BJ (cell line): ENCODE data around the gene WASL. TPM values are rescaled to one million over a fixed set of nuclear protein-coding genes. Genes with fewer than 3 reads are reported as not detected.

Source experiments
- CTCF ChIA-PET: fragments of 350-600 bp; formaldehyde crosslinking; extraction: SDS; loops from one replicate; lab custom pipeline; 2021; ENCODE audit warnings: antibody characterized with exemption, inconsistent platforms; lab: Yijun Ruan, JAX
- POLR2A ChIA-PET: fragments of 300-600 bp; sonication (Branson Sonifier 250); formaldehyde crosslinking; extraction: SDS; loops from one replicate; lab custom pipeline; 2021; ENCODE audit warnings: antibody characterized with exemption; lab: Charles Lee
- DNase-seq: peaks from one replicate; pipeline ENCODE4 v3.0.0-alpha.2; 2011; ENCODE audit warnings: low read depth
- H3K27me3 ChIP-seq: 2 replicates; pipeline ENCODE4 v1.6.0; 2011; ENCODE audit warnings: low read length; ENCODE audit not compliant: control insufficient read depth, insufficient read depth
- H3K36me3 ChIP-seq: 2 replicates; pipeline ENCODE4 v1.5.1; 2011; ENCODE audit warnings: low read length; ENCODE audit not compliant: control insufficient read depth, insufficient read depth
- H3K4me3 ChIP-seq: 2 replicates; pipeline ENCODE4 v1.5.1; 2011; ENCODE audit warnings: low read depth, mild to moderate bottlenecking, control low read depth, low read length
- polyA plus RNA-seq: library from polyadenylated mRNA; depleted of rRNA; stranded (reverse); fragments of >200 nt; gene quantifications from 2 replicates; pipeline ENCODE4 v1.2.3, GENCODE V29; 2011
- TF ChIP-seq, protein P1 (sequence below): IDR thresholded peaks from 2 replicates; pipeline ENCODE4 v1.5.1; 2011; ENCODE audit warnings: low read depth, mild to moderate bottlenecking, control low read depth, inconsistent platforms, low read length, moderate library complexity; ENCODE audit not compliant: insufficient read depth

WASL gene
- polyA plus RNA-seq, 1 experiment = 4.0 TPM

DNA sequence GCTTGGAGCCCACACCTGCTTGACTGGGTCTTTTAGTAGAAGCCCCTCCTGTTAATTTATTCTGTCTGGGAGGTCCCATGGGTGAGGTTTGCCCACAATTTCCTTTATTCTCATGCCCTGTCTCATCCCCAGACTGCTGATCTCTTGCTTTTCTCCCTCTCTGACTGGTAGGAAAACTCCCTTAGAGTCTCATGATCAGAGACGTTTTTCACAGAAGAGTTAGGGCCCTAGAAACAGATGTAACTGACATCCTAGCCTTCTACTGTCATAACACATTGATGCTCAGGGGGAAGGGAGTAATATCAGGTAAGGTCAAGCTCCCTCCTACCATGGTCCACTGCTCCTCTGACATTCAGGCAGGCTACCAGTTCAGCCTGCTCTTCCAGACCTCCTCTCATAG lies 43.7 kb upstream of the WASL start:
- ChIA-PET POLR2A (no interaction called here), CTCF (no interaction called here)
- H3K36me3 ChIP-seq = no peaks in the 10 kb centered on the region
- no peak for DNase-seq
- no peaks in the 10 kb centered on the region for H3K27me3 ChIP-seq
- TF ChIP-seq, protein P1, sequence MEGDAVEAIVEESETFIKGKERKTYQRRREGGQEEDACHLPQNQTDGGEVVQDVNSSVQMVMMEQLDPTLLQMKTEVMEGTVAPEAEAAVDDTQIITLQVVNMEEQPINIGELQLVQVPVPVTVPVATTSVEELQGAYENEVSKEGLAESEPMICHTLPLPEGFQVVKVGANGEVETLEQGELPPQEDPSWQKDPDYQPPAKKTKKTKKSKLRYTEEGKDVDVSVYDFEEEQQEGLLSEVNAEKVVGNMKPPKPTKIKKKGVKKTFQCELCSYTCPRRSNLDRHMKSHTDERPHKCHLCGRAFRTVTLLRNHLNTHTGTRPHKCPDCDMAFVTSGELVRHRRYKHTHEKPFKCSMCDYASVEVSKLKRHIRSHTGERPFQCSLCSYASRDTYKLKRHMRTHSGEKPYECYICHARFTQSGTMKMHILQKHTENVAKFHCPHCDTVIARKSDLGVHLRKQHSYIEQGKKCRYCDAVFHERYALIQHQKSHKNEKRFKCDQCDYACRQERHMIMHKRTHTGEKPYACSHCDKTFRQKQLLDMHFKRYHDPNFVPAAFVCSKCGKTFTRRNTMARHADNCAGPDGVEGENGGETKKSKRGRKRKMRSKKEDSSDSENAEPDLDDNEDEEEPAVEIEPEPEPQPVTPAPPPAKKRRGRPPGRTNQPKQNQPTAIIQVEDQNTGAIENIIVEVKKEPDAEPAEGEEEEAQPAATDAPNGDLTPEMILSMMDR = no peak
- H3K4me3 ChIP-seq = no peak overlapping the region

DNA sequence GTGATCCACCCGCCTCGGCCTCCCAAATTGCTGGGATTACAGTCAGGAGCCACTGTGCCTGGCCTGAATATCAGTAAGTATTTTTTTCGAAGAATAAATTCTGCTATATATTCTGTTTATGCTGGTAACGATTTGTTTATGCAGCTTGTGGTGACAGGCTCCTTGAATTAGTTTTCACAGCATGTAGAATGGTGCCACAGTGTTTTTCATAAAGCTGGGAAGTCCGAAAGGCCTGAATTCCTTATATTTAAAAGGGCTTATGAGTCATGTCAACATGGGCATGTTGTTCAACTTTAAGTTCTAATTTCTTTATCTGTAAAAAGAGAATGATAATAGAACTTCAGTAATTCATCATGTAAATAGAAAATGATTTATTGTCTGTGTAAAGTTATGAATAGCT lies 42.2 kb upstream of the WASL start:
- CTCF ChIA-PET = interaction anchor here (1.4 kb wide), 1 partner anchor 12 kb away, joined by 4 read pairs; no protein-coding TSS in a partner anchor
- DNase-seq = no peak
- POLR2A ChIA-PET = no interaction called here
- Histone ChIP-seq H3K4me3 (no peak overlapping the region), H3K27me3 (no peaks in the 10 kb centered on the region), H3K36me3 (no peaks in the 10 kb centered on the region)
- TF ChIP-seq, protein P1 = no peak

GRCh38 chr7:123789817-123790216 lies 41.0 kb upstream of the WASL start:
- no peak for DNase-seq
- Histone ChIP-seq H3K4me3 (no peak overlapping the region), H3K36me3 (no peaks in the 10 kb centered on the region), H3K27me3 (no peaks in the 10 kb centered on the region)
- ChIA-PET POLR2A (no interaction called here), CTCF (no interaction called here)
- TF ChIP-seq, protein P1 = no peak

GRCh38 chr7:123789206-123789784 lies 40.5 kb upstream of the WASL start:
- CTCF ChIA-PET = no interaction called here
- TF ChIP-seq, protein P1 = no peak
- POLR2A ChIA-PET = no interaction called here

GRCh38 chr7:123788584-123788983 lies 39.8 kb upstream of the WASL start:
- CTCF ChIA-PET = interaction anchor here (0.6 to 1.2 kb wide), 2 partner anchors 9 to 68 kb away, joined by 3 to 5 read pairs; no protein-coding TSS in a partner anchor

More at GRCh38 chr7:123789206-123789784, 40.5 kb upstream of the WASL start:
- Histone ChIP-seq H3K4me3 (no peak overlapping the region), H3K27me3 (no peaks in the 10 kb centered on the region), H3K36me3 (no peaks in the 10 kb centered on the region)
- DNase-seq = no peak

More at GRCh38 chr7:123788584-123788983, 39.8 kb upstream of the WASL start:
- Histone ChIP-seq H3K4me3 (no peak overlapping the region), H3K27me3 (no peaks in the 10 kb centered on the region), H3K36me3 (no peaks in the 10 kb centered on the region)
- DNase-seq = no peak
- POLR2A ChIA-PET = no interaction called here
- TF ChIP-seq, protein P1 = no peak
